Endothelial cell (in vitro differentiated cells): ENCODE results near the gene OR4K14. TPM values are rescaled to one million over a fixed set of nuclear protein-coding genes. Genes with fewer than 3 reads are reported as not detected.
"Not testable (repeated sequence)": the region's sequence is repeated elsewhere in the genome, so short reads cannot be mapped to it uniquely, and the experiment has no call there.

Source experiments
- DNase-seq: peaks from one replicate; pipeline ENCODE4 v3.0.0; 2021; ENCODE audit warnings: low spot score
- H3K27ac Mint-ChIP-seq: one replicate; pipeline ENCODE4 v1.8.0; 2021; ENCODE audit warnings: mixed read lengths, inconsistent platforms; ENCODE audit not compliant: unreplicated experiment
- H3K27me3 Mint-ChIP-seq: one replicate; pipeline ENCODE4 v1.8.0; 2021; ENCODE audit warnings: mild to moderate bottlenecking, moderate library complexity, mixed read lengths, inconsistent platforms; ENCODE audit not compliant: unreplicated experiment
- H3K36me3 Mint-ChIP-seq: one replicate; pipeline ENCODE4 v1.8.0; 2021; ENCODE audit warnings: mild to moderate bottlenecking, low read depth, mixed read lengths, inconsistent platforms; ENCODE audit not compliant: unreplicated experiment
- H3K4me1 Mint-ChIP-seq: one replicate; pipeline ENCODE4 v1.8.0; 2021; ENCODE audit warnings: mild to moderate bottlenecking, mixed read lengths, inconsistent platforms; ENCODE audit not compliant: unreplicated experiment
- H3K4me3 Mint-ChIP-seq: one replicate; pipeline ENCODE4 v1.8.0; 2021; ENCODE audit warnings: mild to moderate bottlenecking, mixed read lengths, inconsistent platforms; ENCODE audit not compliant: unreplicated experiment
- H3K9me3 Mint-ChIP-seq: one replicate; pipeline ENCODE4 v1.8.0; 2021; ENCODE audit warnings: mixed read lengths, inconsistent platforms; ENCODE audit not compliant: unreplicated experiment
- CTCF ChIP-seq: fragments of 200-600 bp; sonication (generic); IDR thresholded peaks from one replicate; pipeline ENCODE4 v1.5.0; 2021; ENCODE audit warnings: antibody characterized with exemption; ENCODE audit not compliant: unreplicated experiment
- total RNA-seq: library from RNA; stranded (reverse); fragmentation: NEBNext Ultra II Directional; extraction: Animal tissue kit (Norgen Biotek cat#: 25700); gene quantifications from one replicate; pipeline ENCODE4 v1.2.1, GENCODE V29; 2021; ENCODE audit not compliant: unreplicated experiment

OR4K14 gene
- total RNA-seq, 1 donor from 2014 or later: not detected

GRCh38 chr14:20001863-20002262 is 17.2 kb downstream of the OR4K14 start, which contains the start of gene OR4Q2:
OR4Q2 (plus strand) TSS chr14:20002163.
- peaks cover 4% of the 10 kb centered on the region for H3K27me3 Mint-ChIP-seq
- TF ChIP-seq CTCF: no peak
- H3K9me3 Mint-ChIP-seq: peaks cover 16% of the 10 kb centered on the region
- no peak within 1 kb of the TSS for H3K4me3 Mint-ChIP-seq
- no peaks in the 10 kb centered on the region for H3K36me3 Mint-ChIP-seq
- DNase-seq: no peak
- H3K4me1 Mint-ChIP-seq: no peaks in the 10 kb centered on the region
- H3K27ac Mint-ChIP-seq: no peak within 1 kb of the TSS

- Mint-ChIP-seq H3K27me3 (no peaks in the 10 kb centered on the region), H3K36me3 (peaks cover 4% of the 10 kb centered on the region), H3K4me3 (no peak overlapping the region), H3K9me3 (peaks cover 24% of the 10 kb centered on the region), H3K27ac (no peak overlapping the region), H3K4me1 (no peaks in the 10 kb centered on the region)
- no peak for TF ChIP-seq CTCF
- DNase-seq: no peak
Observed at GRCh38 chr14:19993438-19993837, 25.7 kb downstream of the OR4K14 start.

- Mint-ChIP-seq H3K4me1 (no peaks in the 10 kb centered on the region), H3K9me3 (peaks cover 32% of the 10 kb centered on the region), H3K27ac (no peak within 1 kb of the TSS), H3K27me3 (peaks cover 1% of the 10 kb centered on the region), H3K36me3 (peaks cover 5% of the 10 kb centered on the region), H3K4me3 (no peak within 1 kb of the TSS)
- no peak for DNase-seq
- no peak for TF ChIP-seq CTCF
Observed at GRCh38 chr14:19975291-19975690, 43.8 kb downstream of the OR4K14 start, which contains the start of gene OR4K15. OR4K15 (plus strand) TSS chr14:19975591; CDS start chr14:19975591, 0 bp downstream.

- DNase-seq: no peak
- Mint-ChIP-seq H3K36me3 (peaks cover 5% of the 10 kb centered on the region), H3K27ac (no peak overlapping the region), H3K4me3 (no peak overlapping the region), H3K4me1 (no peaks in the 10 kb centered on the region), H3K9me3 (peaks cover 29% of the 10 kb centered on the region), H3K27me3 (peaks cover 1% of the 10 kb centered on the region)
- TF ChIP-seq CTCF: no peak
Observed at GRCh38 chr14:19974844-19975243, 44.3 kb downstream of the OR4K14 start.

GRCh38 chr14:19969735-19970134 is 49.4 kb downstream of the OR4K14 start:
- not testable (repeated sequence) for H3K4me1 Mint-ChIP-seq, H3K4me3 Mint-ChIP-seq, H3K27ac Mint-ChIP-seq, DNase-seq, H3K27me3 Mint-ChIP-seq, H3K36me3 Mint-ChIP-seq
- H3K9me3 Mint-ChIP-seq: peaks cover 12% of the 10 kb centered on the region

Other genes with a start within 250 kb of the OR4K14 start
- gene OR4M1, start 245.8 kb downstream of the OR4K14 start, total RNA-seq: not detected
- not detected for gene OR4N2, start 215.5 kb downstream of the OR4K14 start, total RNA-seq
- not detected for gene OR4K2, start 144.2 kb downstream of the OR4K14 start, total RNA-seq
- gene OR4K5, start 98.7 kb downstream of the OR4K14 start, total RNA-seq: not detected
- not detected for gene OR4K1, start 88.4 kb downstream of the OR4K14 start, total RNA-seq
- not detected for gene OR4K15, start 43.7 kb downstream of the OR4K14 start, total RNA-seq
- gene OR4Q2, start 17.1 kb downstream of the OR4K14 start, total RNA-seq: not detected
- gene OR4K13, start 16.7 kb upstream of the OR4K14 start, total RNA-seq: not detected
- not detected for gene OR4L1, start 40.7 kb upstream of the OR4K14 start, total RNA-seq
- gene OR4K17, start 91.4 kb upstream of the OR4K14 start, total RNA-seq: not detected
- not detected for gene OR4N5, start 119.5 kb upstream of the OR4K14 start, total RNA-seq
- gene OR11G2, start 171.6 kb upstream of the OR4K14 start, total RNA-seq: not detected
- gene OR11H6, start 204.4 kb upstream of the OR4K14 start, total RNA-seq: not detected
- gene OR11H7, start 209.7 kb upstream of the OR4K14 start, total RNA-seq: not detected
- not detected for gene OR11H4, start 220.0 kb upstream of the OR4K14 start, total RNA-seq